HCT116 (cell line): ENCODE results near the gene OR5B17.

ENCODE experiments used
- CEBPB ChIP-seq: IDR thresholded peaks from 2 replicates; pipeline ENCODE4 v1.6.1; 2012; ENCODE audit warnings: low read depth
- CTCF ChIP-seq, 3 experiments: fragments of 200-600 bp in 1 of 3; sonication (generic) in 1 of 3; IDR thresholded peaks in 2 of 3; conservative IDR thresholded peaks in 1 of 3; 2 replicates each; pipeline ENCODE4 v1.5.1; 2012 to 2017; ENCODE audit warnings: low read depth in 2 of 3, low read length in 2 of 3, antibody characterized with exemption in 1 of 3, borderline replicate concordance in 1 of 3, control low read depth in 1 of 3, mild to moderate bottlenecking in 1 of 3, mixed read lengths in 1 of 3, mixed run types in 1 of 3, moderate library complexity in 1 of 3; ENCODE audit not compliant: insufficient read depth in 1 of 3
- EZH2 ChIP-seq: fragments of 200-600 bp; sonication (generic); IDR thresholded peaks from 2 replicates; pipeline ENCODE4 v1.6.1; 2017; ENCODE audit warnings: antibody characterized with exemption, mixed run types
- FOSL1 ChIP-seq: IDR thresholded peaks from 2 replicates; pipeline ENCODE4 v1.6.1; 2012; ENCODE audit warnings: low read depth
- JUND ChIP-seq: IDR thresholded peaks from 2 replicates; pipeline ENCODE4 v1.6.1; 2012
- MAX ChIP-seq: IDR thresholded peaks from 2 replicates; pipeline ENCODE4 v1.6.1; 2012
- POLR2A ChIP-seq: IDR thresholded peaks from 2 replicates; pipeline ENCODE4 v1.7.0; 2011; ENCODE audit warnings: borderline replicate concordance; ENCODE audit not compliant: insufficient read depth, insufficient read length; ENCODE audit errors: extremely low read depth
- POLR2AphosphoS5 ChIP-seq: IDR thresholded peaks from 2 replicates; pipeline ENCODE4 v1.6.1; 2011; ENCODE audit warnings: mild to moderate bottlenecking, low read depth, low read length, moderate library complexity
- REST ChIP-seq: IDR thresholded peaks from 2 replicates; pipeline ENCODE4 v1.6.1; 2012; ENCODE audit warnings: low read depth
- SIN3A ChIP-seq: IDR thresholded peaks from 2 replicates; pipeline ENCODE4 v1.6.1; 2012; ENCODE audit warnings: low read depth
- SP1 ChIP-seq: IDR thresholded peaks from 2 replicates; pipeline ENCODE4 v1.6.1; 2012; ENCODE audit warnings: low read depth
- YY1 ChIP-seq: IDR thresholded peaks from 2 replicates; pipeline ENCODE4 v1.6.1; 2011; ENCODE audit warnings: low read length, low read depth, moderate library complexity, mild to moderate bottlenecking; ENCODE audit not compliant: insufficient replicate concordance; ENCODE audit errors: extremely low read depth
- ZFX ChIP-seq: fragments of 450-650 bp; IDR thresholded peaks from 2 replicates; pipeline ENCODE4 v1.6.1; 2017
- TF ChIP-seq, protein P1 (sequence below): IDR thresholded peaks from 2 replicates; pipeline ENCODE4 v1.6.1; 2011; ENCODE audit warnings: mild to moderate bottlenecking, low read length, moderate library complexity; ENCODE audit not compliant: insufficient replicate concordance; ENCODE audit errors: extremely low read depth

GRCh38 chr11:58316142-58316541, 42.7 kb downstream of the OR5B17 start:
- TF ChIP-seq CTCF (IDR thresholded peaks at IDR 0.05 in 2 of 3, conservative IDR thresholded peaks at IDR 0.05 in 1 of 3; ENCODE audit: borderline replicate concordance in 1 of 3, insufficient read depth in 1 of 3, low read depth in 2 of 3, low read length in 2 of 3) (no peak), SP1 (no peak), SIN3A (no peak), POLR2AphosphoS5 (no peak), MAX (no peak), EZH2 (no peak), FOSL1 (no peak), CEBPB (no peak), REST (no peak), POLR2A (no peak), ZFX (no peak), JUND (no peak), YY1 (no peak)
- TF ChIP-seq, protein P1, sequence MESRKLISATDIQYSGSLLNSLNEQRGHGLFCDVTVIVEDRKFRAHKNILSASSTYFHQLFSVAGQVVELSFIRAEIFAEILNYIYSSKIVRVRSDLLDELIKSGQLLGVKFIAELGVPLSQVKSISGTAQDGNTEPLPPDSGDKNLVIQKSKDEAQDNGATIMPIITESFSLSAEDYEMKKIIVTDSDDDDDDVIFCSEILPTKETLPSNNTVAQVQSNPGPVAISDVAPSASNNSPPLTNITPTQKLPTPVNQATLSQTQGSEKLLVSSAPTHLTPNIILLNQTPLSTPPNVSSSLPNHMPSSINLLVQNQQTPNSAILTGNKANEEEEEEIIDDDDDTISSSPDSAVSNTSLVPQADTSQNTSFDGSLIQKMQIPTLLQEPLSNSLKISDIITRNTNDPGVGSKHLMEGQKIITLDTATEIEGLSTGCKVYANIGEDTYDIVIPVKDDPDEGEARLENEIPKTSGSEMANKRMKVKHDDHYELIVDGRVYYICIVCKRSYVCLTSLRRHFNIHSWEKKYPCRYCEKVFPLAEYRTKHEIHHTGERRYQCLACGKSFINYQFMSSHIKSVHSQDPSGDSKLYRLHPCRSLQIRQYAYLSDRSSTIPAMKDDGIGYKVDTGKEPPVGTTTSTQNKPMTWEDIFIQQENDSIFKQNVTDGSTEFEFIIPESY: no peak
